GM23248 (cell line): ENCODE measurements around the gene CHRNB4.

ENCODE experiments used
- EZH2 ChIP-seq: fragments of 200-600 bp; sonication (generic); IDR thresholded peaks from 2 replicates; pipeline ENCODE4 v1.6.1; 2018; ENCODE audit warnings: antibody characterized with exemption, mild to moderate bottlenecking; ENCODE audit not compliant: insufficient read depth, poor library complexity, severe bottlenecking
- EZH2phosphoT487 ChIP-seq: fragments of 200-600 bp; sonication (generic); IDR thresholded peaks from 2 replicates; pipeline ENCODE4 v1.6.1; 2018; ENCODE audit warnings: antibody characterized with exemption, moderate library complexity, mild to moderate bottlenecking, low read depth; ENCODE audit not compliant: insufficient read depth

DNA sequence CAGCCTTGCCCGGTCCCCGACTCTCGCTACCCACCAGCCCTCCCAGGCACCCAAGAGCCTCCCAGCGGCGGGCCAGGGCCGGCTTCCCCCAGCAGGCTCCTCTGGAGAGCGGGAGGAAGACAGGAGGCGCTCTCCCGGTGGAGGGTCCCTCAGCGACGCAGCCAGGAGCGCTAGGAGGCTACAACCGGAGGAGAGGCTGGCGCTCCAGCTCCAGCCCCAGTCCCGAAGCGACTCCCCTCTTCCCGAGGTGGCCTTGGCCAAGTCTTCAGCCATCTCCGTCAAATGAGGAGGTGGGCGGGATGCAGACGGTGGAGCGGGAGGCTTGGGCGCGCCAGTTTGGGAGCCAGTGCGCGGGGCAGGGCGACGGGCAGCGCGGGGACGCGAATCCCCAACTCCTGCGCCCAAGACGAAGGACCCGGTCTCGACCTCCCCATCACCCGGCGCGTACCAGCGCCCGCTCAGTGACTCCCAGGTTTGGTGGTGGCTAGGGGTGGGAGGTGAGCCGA is 20.9 kb downstream of the CHRNB4 start:
- TF ChIP-seq EZH2phosphoT487 (no peak), EZH2 (peak; percentile 72)
